HepG2 (cell line): Measurements from ENCODE around the gene PMEL. TPM values are rescaled to one million over a fixed set of nuclear protein-coding genes. Genes with fewer than 3 reads are reported as not detected.

Experiments
- ATAC-seq: fragments of 200-7000 bp; cut with Tn5 transposase; 3 replicates; pipeline ENCODE4 v1.9.1; 2020; ENCODE audit warnings: mild to moderate bottlenecking, moderate library complexity
- BruUV-seq: library from RNA; stranded (reverse); fragments of 400-500 nt; replicated peaks from 2 replicates; lab custom pipeline; 2021; lab: Mats Ljungman, UMichigan
- CTCF ChIA-PET: fragments of 300-600 bp; formaldehyde crosslinking; extraction: SDS; loops from one replicate; lab custom pipeline; 2021; ENCODE audit warnings: low total read pairs, inconsistent platforms, low intra/inter-chr PET ratio; lab: Yijun Ruan, JAX
- POLR2A ChIA-PET: fragments of 350-600 bp; sonication (Branson Sonifier 250); formaldehyde crosslinking; loops from one replicate; lab custom pipeline; 2020; ENCODE audit warnings: antibody characterized with exemption, inconsistent platforms; lab: Yijun Ruan, JAX
- DNase-seq: peaks from one replicate; pipeline ENCODE4 v3.0.0-alpha.2; 2015; ENCODE audit warnings: low spot score
- FAIRE-seq: peaks from 3 replicates; lab custom pipeline; 2011; peaks lifted over from hg19 to GRCh38; lab: Jason Lieb, UNC
- H2AFZ ChIP-seq: one replicate; pipeline ENCODE4 v1.6.1; 2011; ENCODE audit warnings: low read length, inconsistent platforms
- H3K27ac ChIP-seq: fragments of 300-600 bp; 3 replicates; pipeline ENCODE4 v1.8.0; 2011; ENCODE audit warnings: mixed run types, mild to moderate bottlenecking, mixed read lengths, low read length, inconsistent platforms; ENCODE audit not compliant: insufficient read depth; ENCODE audit errors: extremely low read length
- H3K27me3 ChIP-seq, 2 experiments: fragments of 200-600 bp in 1 of 2; 2 replicates in 1 of 2; 3 replicates in 1 of 2; pipeline versions ENCODE4 v1.6.0 to v1.8.0; 2011; ENCODE audit warnings: low read length in 2 of 2, mild to moderate bottlenecking in 2 of 2, moderate library complexity in 2 of 2, inconsistent platforms in 1 of 2; ENCODE audit not compliant: insufficient read depth in 2 of 2, control insufficient read depth in 1 of 2
- H3K36me3 ChIP-seq, 2 experiments: fragments of 200-600 bp in 1 of 2; replicated peaks in 1 of 2; 2 replicates in 1 of 2; 3 replicates in 1 of 2; pipeline versions ENCODE4 v1.5.1 to v1.8.0; 2011; ENCODE audit warnings: low read length in 2 of 2, inconsistent platforms in 1 of 2; ENCODE audit not compliant: insufficient read depth in 2 of 2, control insufficient read depth in 1 of 2
- H3K4me1 ChIP-seq: 2 replicates; pipeline ENCODE4 v1.5.1; 2012; ENCODE audit warnings: low read length, inconsistent platforms; ENCODE audit not compliant: insufficient read depth
- H3K4me2 ChIP-seq: 2 replicates; pipeline ENCODE4 v1.6.0; 2011; ENCODE audit warnings: low read depth, low read length, inconsistent platforms
- H3K4me3 ChIP-seq, 3 experiments: fragments of 200-600 bp in 1 of 3; sonication (generic), shearing (Covaris generic) in 1 of 3; replicated peaks in 1 of 3; 2 replicates each; pipeline ENCODE4 v1.5.1; 2011 to 2016; ENCODE audit warnings: low read length in 3 of 3, inconsistent platforms in 2 of 3, low read depth in 2 of 3, mild to moderate bottlenecking in 2 of 3, control low read depth in 1 of 3, mixed read lengths in 1 of 3; ENCODE audit not compliant: insufficient read depth in 1 of 3
- H3K79me2 ChIP-seq: one replicate; pipeline ENCODE4 v1.6.1; 2011; ENCODE audit warnings: low read length, inconsistent platforms; ENCODE audit not compliant: insufficient read depth
- H3K9ac ChIP-seq: 2 replicates; pipeline ENCODE4 v1.6.0; 2011; ENCODE audit warnings: mild to moderate bottlenecking, low read depth, low read length, inconsistent platforms; ENCODE audit not compliant: insufficient read depth
- H3K9me3 ChIP-seq: 2 replicates; pipeline ENCODE4 v1.5.1; 2012; ENCODE audit warnings: mild to moderate bottlenecking, low read length
- H4K20me1 ChIP-seq: 2 replicates; pipeline ENCODE4 v1.6.0; 2011; ENCODE audit warnings: inconsistent platforms, mild to moderate bottlenecking, low read length, moderate library complexity; ENCODE audit not compliant: insufficient read depth
- ARID2 ChIP-seq: sonication (generic); formaldehyde crosslinking; IDR thresholded peaks from 2 replicates; pipeline ENCODE4 v1.8.1; 2022; ENCODE audit warnings: mild to moderate bottlenecking, missing genetic modification reagents, borderline replicate concordance
- GMEB1 ChIP-seq: sonication (generic); formaldehyde crosslinking; IDR thresholded peaks from 2 replicates; pipeline ENCODE4 v1.5.1; 2020; ENCODE audit warnings: missing genetic modification reagents, mild to moderate bottlenecking, borderline replicate concordance
- GTF2F1 ChIP-seq: fragments of 150-350 bp; IDR thresholded peaks from 2 replicates; pipeline ENCODE4 v1.6.1; 2014; ENCODE audit warnings: low read length
- HNF1A ChIP-seq, 2 experiments: sonication (generic) in 1 of 2; formaldehyde crosslinking in 1 of 2; IDR thresholded peaks; 2 replicates each; pipeline versions ENCODE4 v1.4.0 to v1.6.1; 2016 to 2020; ENCODE audit warnings: borderline replicate concordance in 1 of 2, low read depth in 1 of 2, mild to moderate bottlenecking in 1 of 2, missing genetic modification reagents in 1 of 2
- KDM3A ChIP-seq: IDR thresholded peaks from 2 replicates; pipeline ENCODE4 v1.6.1; 2018; ENCODE audit warnings: low read depth, missing compliant biosample characterization
- NFATC3 ChIP-seq: sonication (generic); formaldehyde crosslinking; IDR thresholded peaks from 2 replicates; pipeline ENCODE4 v1.5.1; 2020; ENCODE audit warnings: mild to moderate bottlenecking, missing genetic modification reagents
- PATZ1 ChIP-seq: sonication (generic); formaldehyde crosslinking; IDR thresholded peaks from 2 replicates; pipeline ENCODE4 v1.4.0; 2020; ENCODE audit warnings: missing genetic modification reagents
- TFDP1 ChIP-seq: IDR thresholded peaks from 2 replicates; pipeline ENCODE4 v1.6.1; 2016; ENCODE audit warnings: missing compliant biosample characterization, missing genetic modification reagents, borderline replicate concordance
- YEATS4 ChIP-seq: sonication (generic); formaldehyde crosslinking; IDR thresholded peaks from 2 replicates; pipeline ENCODE4 v1.4.0; 2020; ENCODE audit warnings: missing genetic modification reagents, borderline replicate concordance
- ZNF382 ChIP-seq: sonication (generic); formaldehyde crosslinking; IDR thresholded peaks from 2 replicates; pipeline ENCODE4 v1.5.0; 2020; ENCODE audit warnings: missing genetic modification reagents, mild to moderate bottlenecking, borderline replicate concordance
- ZNF441 ChIP-seq: sonication (generic); formaldehyde crosslinking; IDR thresholded peaks from 2 replicates; pipeline ENCODE4 v1.7.0; 2021; ENCODE audit warnings: missing genetic modification reagents, borderline replicate concordance
- WGBS: methylation state at CpG from one replicate; pipeline ENCODE4 v1.1.6; 2017; ENCODE audit warnings: low lambda C conversion rate; 5-methylcytosine and 5-hydroxymethylcytosine counted together
- in situ Hi-C: cut with HindIII; loops from 2 replicates; pipeline ENCODE4 v1.10.0; 2017; ENCODE audit warnings: low pct_unique_long_range_greater_than_20kb; ENCODE audit not compliant: extremely low pct_ligation_motif_present
- intact Hi-C: fragments of 100-400 bp; cut with micrococcal nuclease; formaldehyde crosslinking; loops from one replicate; pipeline ENCODE4 v1.10.0; 2022; ENCODE audit not compliant: unreplicated experiment
- polyA plus RNA-seq, 8 experiments: library from polyadenylated mRNA; depleted of rRNA in 3 of 8; stranded (reverse) in 7 of 8; unstranded in 1 of 8; fragments of >200 nt; fragmentation: Illumina TruSeq in 4 of 8; extraction: Trizol in 4 of 8; gene quantifications; 2 replicates each; pipeline versions ENCODE4 v1.2.1 to v1.2.3, GENCODE V29; 2011 to 2016; ENCODE audit warnings: low read depth in 4 of 8, missing spikeins in 1 of 8, mixed read lengths in 1 of 8; ENCODE audit not compliant: insufficient read depth in 1 of 8
- total RNA-seq, 5 experiments: library from RNA; depleted of rRNA; stranded (reverse); fragments of >200 nt; fragmentation: Illumina TruSeq; extraction: Trizol; gene quantifications; 2 replicates each; pipeline ENCODE4 v1.2.3, GENCODE V29; 2016; ENCODE audit warnings: low read depth in 1 of 5

The PMEL gene
- total and polyA plus RNA-seq, 2 of the 13 experiments (the other 11 are each of a cell fraction or from before 2014, with no cell fraction given): 0.49 to 3.3 TPM

GRCh38 chr12:55938826-55939501, 26.9 kb downstream of the PMEL start:
- ATAC-seq (no peak), DNase-seq (no peak), FAIRE-seq (no peak)
- Histone ChIP-seq H3K36me3 (no peaks in the 10 kb centered on the region), H2AFZ (no peak overlapping the region), H3K4me3 (no peak overlapping the region), H3K27me3 (no peaks in the 10 kb centered on the region), H3K79me2 (no peaks in the 10 kb centered on the region), H3K4me1 (peaks cover 11% of the 10 kb centered on the region), H3K9ac (no peak overlapping the region), H3K9me3 (no peaks in the 10 kb centered on the region), H3K27ac (no peak overlapping the region), H4K20me1 (no peaks in the 10 kb centered on the region), H3K4me2 (no peak overlapping the region)
- intact Hi-C loops (no loop called here), in situ Hi-C loops (loop anchor here (5.0 kb wide), 1 partner anchor 202 kb away; no protein-coding TSS in a partner anchor)
- 82% methylated on average over 7 of the region's 8 CpGs for WGBS
- no TSS peak for BruUV-seq
- ChIA-PET POLR2A (interaction anchor here (1.8 to 2.0 kb wide), 2 partner anchors 11 to 109 kb away, joined by 6 to 12 read pairs; partner anchors contain the start of genes DNAJC14 and PYM1), CTCF (no interaction called here)
- TF ChIP-seq PATZ1 (no peak), GMEB1 (CRISPR knock-in tag) (no peak), ZNF382 (CRISPR knock-in tag) (no peak), NFATC3 (CRISPR knock-in tag) (no peak), ZNF441 (no peak), TFDP1 (no peak), ARID2 (CRISPR knock-in tag) (no peak), GTF2F1 (no peak), KDM3A (CRISPR knock-in tag) (no peak), YEATS4 (CRISPR knock-in tag) (no peak), HNF1A (IDR thresholded peaks at IDR 0.05; ENCODE audit: low read depth) (no peak), HNF1A (CRISPR knock-in tag; IDR thresholded peaks at IDR 0.05; ENCODE audit: borderline replicate concordance) (no peak)
